Stimulated activated CD4-positive, alpha-beta T cell treated with anti-CD3 and anti-CD28 coated beads, Interleukin-15, amount 100 ng/mL, for 24 hours (primary cell): ENCODE data around the gene SUV39H2.
"Not testable (repeated sequence)": the region's sequence is repeated elsewhere in the genome, so short reads cannot be mapped to it uniquely, and the experiment has no call there.

Experiments used
- DNase-seq: peaks from one replicate; pipeline ENCODE4 v3.0.0-alpha.2; 2020

Gene SUV39H2

GRCh38 chr10:14875941-14876340 is 2.7 kb upstream of the SUV39H2 start:
- DNase-seq, result no peak

- DNase-seq, result no peak
Measured at GRCh38 chr10:14876764-14877163, 1.9 kb upstream of the SUV39H2 start.

GRCh38 chr10:14879124-14879927 is 660 bp downstream of the SUV39H2 start:
- DNase-seq, result peak; percentile 62

GRCh38 chr10:14879928-14880193 is 1.2 kb downstream of the SUV39H2 start:
- DNase-seq, result no peak

GRCh38 chr10:14880229-14880628 is 1.6 kb downstream of the SUV39H2 start:
- DNase-seq, result no peak

GRCh38 chr10:14884082-14884481 is 5.4 kb downstream of the SUV39H2 start:
- no peak for DNase-seq

- DNase-seq, result no peak
Measured at GRCh38 chr10:14889318-14889717, 10.7 kb downstream of the SUV39H2 start.

GRCh38 chr10:14891151-14891550 is 12.5 kb downstream of the SUV39H2 start:
- DNase-seq, result no peak

- peak; percentile 16 for DNase-seq
Measured at GRCh38 chr10:14904316-14904732, 25.7 kb downstream of the SUV39H2 start.

GRCh38 chr10:14904864-14905263 is 26.2 kb downstream of the SUV39H2 start:
- no peak for DNase-seq

- DNase-seq, result no peak
Measured at GRCh38 chr10:14905890-14906289, 27.2 kb downstream of the SUV39H2 start.

- no peak for DNase-seq
Measured at GRCh38 chr10:14906765-14907164, 28.1 kb downstream of the SUV39H2 start.

GRCh38 chr10:14907591-14907990 is 28.9 kb downstream of the SUV39H2 start:
- not testable (repeated sequence) for DNase-seq

GRCh38 chr10:14909101-14909500 is 30.4 kb downstream of the SUV39H2 start:
- DNase-seq, result no peak

- DNase-seq, result no peak
Measured at GRCh38 chr10:14910953-14911352, 32.3 kb downstream of the SUV39H2 start.

- DNase-seq, result no peak
Measured at GRCh38 chr10:14911801-14912200, 33.1 kb downstream of the SUV39H2 start.

- DNase-seq, result no peak
Measured at GRCh38 chr10:14916600-14916999, 37.9 kb downstream of the SUV39H2 start.

GRCh38 chr10:14917827-14918226 is 39.2 kb downstream of the SUV39H2 start:
- no peak for DNase-seq

GRCh38 chr10:14918964-14919363 is 40.3 kb downstream of the SUV39H2 start:
- DNase-seq, result no peak

- DNase-seq, result no peak
Measured at GRCh38 chr10:14924013-14924412, 45.3 kb downstream of the SUV39H2 start.

GRCh38 chr10:14925268-14925667 is 46.6 kb downstream of the SUV39H2 start:
- DNase-seq, result no peak

GRCh38 chr10:14926061-14926470 is 47.4 kb downstream of the SUV39H2 start:
- DNase-seq, result no peak

GRCh38 chr10:14926722-14927416 is 48.2 kb downstream of the SUV39H2 start:
- no peak for DNase-seq

GRCh38 chr10:14930610-14931009 is 51.9 kb downstream of the SUV39H2 start:
- DNase-seq, result no peak

- no peak for DNase-seq
Measured at GRCh38 chr10:14936584-14936983, 57.9 kb downstream of the SUV39H2 start.
